ENCODE results near the gene SVBP. TPM values are rescaled to one million over a fixed set of nuclear protein-coding genes. Genes with fewer than 3 reads are reported as not detected.

Gene SVBP
- total and polyA plus RNA-seq, 2 experiments from 2014 or later, result 16.8 to 28.5 TPM

DNA sequence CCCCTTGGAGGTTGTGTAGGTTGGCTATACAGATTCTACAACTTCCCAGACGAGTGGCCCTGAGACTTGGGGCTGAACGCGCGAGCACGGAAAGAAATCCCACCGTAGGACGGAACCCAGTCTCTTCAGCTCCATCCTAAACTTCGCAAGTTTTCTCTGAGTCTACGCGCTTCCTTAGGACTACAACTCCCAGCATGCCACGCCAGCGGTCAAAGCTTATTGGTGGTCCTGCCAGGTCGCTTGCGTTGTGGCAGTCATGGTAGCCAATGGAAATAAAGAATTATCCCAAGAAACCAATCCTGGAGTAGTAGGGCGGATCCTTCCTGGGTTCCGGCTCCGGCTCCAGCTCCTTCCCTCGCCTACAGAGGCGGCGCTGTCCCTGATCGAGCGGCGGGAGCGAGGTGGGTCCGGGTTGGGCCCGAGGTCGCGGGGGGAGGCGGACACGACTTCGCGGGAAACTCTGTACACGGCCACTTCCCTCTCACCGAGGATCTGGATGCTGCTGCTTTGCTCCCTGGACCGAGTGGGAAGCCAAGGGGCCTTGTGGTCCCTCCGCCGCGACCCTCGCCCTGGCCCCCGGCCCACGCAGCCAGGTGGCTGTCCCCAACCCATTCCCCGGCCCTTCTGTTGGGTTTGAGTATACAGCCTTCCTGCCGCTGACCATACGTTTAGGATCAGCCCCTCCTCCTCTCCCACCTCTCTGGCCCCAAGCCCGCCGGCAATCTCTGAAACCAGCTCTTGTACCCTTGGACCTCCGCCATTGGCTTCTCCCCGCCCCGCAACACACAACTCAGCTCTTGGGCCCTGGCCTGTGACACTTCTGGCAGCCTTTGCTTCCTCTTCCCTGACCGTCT, 29.3 kb upstream of the SVBP start, which contains the start of gene ZNF691:
ZNF691 (plus strand) TSS at position 357 of the 854 bp plus-strand sequence. CDS start 3,046 bp downstream, outside the sequence.
- peak within 1 kb of the TSS; percentile 99 for H2AFZ ChIP-seq
- no peaks in the 10 kb centered on the region for H3K9me3 ChIP-seq (ENCODE audit: low read depth)
- in situ Hi-C loops (cut with MboI), result no loop called here
- DNase-seq, result peak; percentile 99
- H4K20me1 ChIP-seq (ENCODE audit: insufficient read depth), result no peaks in the 10 kb centered on the region
- H3K4me1 ChIP-seq (ENCODE audit: insufficient read depth), result peaks cover 22% of the 10 kb centered on the region
- peak within 1 kb of the TSS; percentile 84 for H3K9ac ChIP-seq
- no peaks in the 10 kb centered on the region for H3K27me3 ChIP-seq (replicated peaks; ENCODE audit: insufficient read depth)
- H3F3A ChIP-seq (ENCODE audit: insufficient read depth), result peaks cover 17% of the 10 kb centered on the region
- peaks cover 20% of the 10 kb centered on the region for H3K79me2 ChIP-seq (ENCODE audit: insufficient read depth)
- H3K9me2 ChIP-seq (ENCODE audit: insufficient read depth), result no peaks in the 10 kb centered on the region
- TF ChIP-seq EZH2phosphoT487 (IDR thresholded peaks at IDR 0.05; ENCODE audit: insufficient read depth, low read depth) (no peak), EZH2 (IDR thresholded peaks at IDR 0.05; ENCODE audit: insufficient read depth, poor library complexity, severe bottlenecking) (no peak)
- peak within 1 kb of the TSS; percentile 99 for H3K4me2 ChIP-seq (ENCODE audit: unreplicated experiment)
- WGBS, 2 experiments (ENCODE audit: low coverage in 1 of 2, low lambda C conversion rate in 2 of 2, missing lambda C conversion rate in 2 of 2), result 2% methylated on average over 40 to 42 of the region's 50 CpGs
- no peak within 1 kb of the TSS for H3K27ac ChIP-seq
- H3K4me3 ChIP-seq, result peak within 1 kb of the TSS; percentile 87
- H3K36me3 ChIP-seq (ENCODE audit: low read depth), result peaks cover 4% of the 10 kb centered on the region

DNA sequence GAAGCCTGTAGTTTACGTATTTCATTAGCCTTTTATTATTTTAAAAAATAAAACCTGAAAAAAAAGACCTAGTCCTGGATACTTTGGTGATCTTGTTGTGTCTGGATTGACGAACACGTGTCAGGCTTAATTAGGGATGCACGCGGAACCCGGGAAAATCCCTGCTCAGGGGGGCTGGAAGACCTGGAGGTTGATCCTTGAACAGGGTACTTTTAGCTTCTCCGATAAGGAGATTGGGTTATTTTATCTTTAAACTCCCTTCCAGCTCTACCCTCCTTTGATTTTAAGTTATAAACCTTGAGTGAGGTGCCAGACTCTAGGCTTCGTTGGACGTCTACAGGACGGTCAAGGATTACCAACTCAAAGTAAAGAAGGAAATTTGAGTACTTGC, 28.7 kb upstream of the SVBP start:
- H3K79me2 ChIP-seq (ENCODE audit: insufficient read depth), result peaks cover 20% of the 10 kb centered on the region
- WGBS, 2 experiments (ENCODE audit: low coverage in 1 of 2, low lambda C conversion rate in 2 of 2, missing lambda C conversion rate in 2 of 2), result 4 to 5% methylated on average over 10 of the region's 10 CpGs
- H3K4me1 ChIP-seq (ENCODE audit: insufficient read depth), result peaks cover 22% of the 10 kb centered on the region
- peak overlapping the region; percentile 99 for H3K4me2 ChIP-seq (ENCODE audit: unreplicated experiment)
- H3K9ac ChIP-seq, result peak overlapping the region; percentile 59
- H3F3A ChIP-seq (ENCODE audit: insufficient read depth), result peaks cover 17% of the 10 kb centered on the region
- H4K20me1 ChIP-seq (ENCODE audit: insufficient read depth), result no peaks in the 10 kb centered on the region
- H3K4me3 ChIP-seq, result peak overlapping the region; percentile 87
- no peak overlapping the region for H3K27ac ChIP-seq
- DNase-seq, result no peak
- H3K36me3 ChIP-seq (ENCODE audit: low read depth), result peaks cover 9% of the 10 kb centered on the region
- no peaks in the 10 kb centered on the region for H3K9me2 ChIP-seq (ENCODE audit: insufficient read depth)
- H3K27me3 ChIP-seq (replicated peaks; ENCODE audit: insufficient read depth), result no peaks in the 10 kb centered on the region
- no peaks in the 10 kb centered on the region for H3K9me3 ChIP-seq (ENCODE audit: low read depth)
- H2AFZ ChIP-seq, result peak overlapping the region; percentile 99
- no peak for TF ChIP-seq EZH2 (IDR thresholded peaks at IDR 0.05; ENCODE audit: insufficient read depth, poor library complexity, severe bottlenecking)
- TF ChIP-seq EZH2phosphoT487 (IDR thresholded peaks at IDR 0.05; ENCODE audit: insufficient read depth, low read depth), result no peak
- in situ Hi-C loops (cut with MboI), result no loop called here

DNA sequence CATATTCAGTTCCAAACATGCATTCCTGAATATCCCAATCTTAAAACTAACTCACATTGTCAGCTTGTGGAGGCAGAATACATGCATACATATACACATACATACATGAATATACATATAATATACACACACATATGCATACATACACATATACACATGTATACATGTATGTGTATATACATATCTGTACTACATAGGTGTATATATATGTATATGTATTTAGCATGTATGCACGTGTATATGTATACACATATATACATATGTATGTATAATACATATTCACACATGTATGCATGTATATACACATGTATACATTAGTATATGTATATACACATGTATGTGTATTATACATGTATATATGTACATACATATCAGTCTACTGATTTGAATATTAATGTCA, 28.0 kb upstream of the SVBP start:
- Histone ChIP-seq H3K79me2 (ENCODE audit: insufficient read depth) (peaks cover 20% of the 10 kb centered on the region), H3K4me3 (no peak overlapping the region), H3K4me2 (ENCODE audit: unreplicated experiment) (peak overlapping the region; percentile 99), H3F3A (ENCODE audit: insufficient read depth) (peaks cover 17% of the 10 kb centered on the region), H3K36me3 (ENCODE audit: low read depth) (peaks cover 9% of the 10 kb centered on the region; the same call in 1 of the 2 replicates), H2AFZ (no peak overlapping the region), H3K27me3 (replicated peaks; ENCODE audit: insufficient read depth) (no peaks in the 10 kb centered on the region), H3K9me2 (ENCODE audit: insufficient read depth) (no peaks in the 10 kb centered on the region), H4K20me1 (ENCODE audit: insufficient read depth) (no peaks in the 10 kb centered on the region), H3K9ac (no peak overlapping the region), H3K27ac (peak overlapping the region; percentile 45), H3K9me3 (ENCODE audit: low read depth) (no peaks in the 10 kb centered on the region), H3K4me1 (ENCODE audit: insufficient read depth) (peaks cover 22% of the 10 kb centered on the region)
- no peak for TF ChIP-seq EZH2 (IDR thresholded peaks at IDR 0.05; ENCODE audit: insufficient read depth, poor library complexity, severe bottlenecking)
- no peak for TF ChIP-seq EZH2phosphoT487 (IDR thresholded peaks at IDR 0.05; ENCODE audit: insufficient read depth, low read depth)
- 91 to 100% methylated on average over 1 of the region's 1 CpG for WGBS, 2 experiments (ENCODE audit: low coverage in 1 of 2, low lambda C conversion rate in 2 of 2, missing lambda C conversion rate in 2 of 2)
- DNase-seq, result no peak
- in situ Hi-C loops (cut with MboI), result no loop called here

- peaks cover 22% of the 10 kb centered on the region for H3K4me1 ChIP-seq (ENCODE audit: insufficient read depth)
- H3K36me3 ChIP-seq (ENCODE audit: low read depth), result peaks cover 9% of the 10 kb centered on the region; the same call in 1 of the 2 replicates
- WGBS, 2 experiments (ENCODE audit: low coverage in 1 of 2, low lambda C conversion rate in 2 of 2, missing lambda C conversion rate in 2 of 2), result 88% methylated on average over 4 of the region's 4 CpGs
- no peaks in the 10 kb centered on the region for H3K27me3 ChIP-seq (replicated peaks; ENCODE audit: insufficient read depth)
- no peak overlapping the region for H2AFZ ChIP-seq
- H3K9ac ChIP-seq, result no peak overlapping the region
- H3K27ac ChIP-seq, result peak overlapping the region; percentile 45
- H3K4me3 ChIP-seq, result no peak overlapping the region
- H3K4me2 ChIP-seq (ENCODE audit: unreplicated experiment), result no peak overlapping the region
- H3K9me2 ChIP-seq (ENCODE audit: insufficient read depth), result no peaks in the 10 kb centered on the region
- H3K9me3 ChIP-seq (ENCODE audit: low read depth), result no peaks in the 10 kb centered on the region
- H3K79me2 ChIP-seq (ENCODE audit: insufficient read depth), result peaks cover 20% of the 10 kb centered on the region
- H3F3A ChIP-seq (ENCODE audit: insufficient read depth), result peaks cover 17% of the 10 kb centered on the region
- peak; percentile 70 for DNase-seq
- TF ChIP-seq EZH2phosphoT487 (IDR thresholded peaks at IDR 0.05; ENCODE audit: insufficient read depth, low read depth), result no peak
- no peaks in the 10 kb centered on the region for H4K20me1 ChIP-seq (ENCODE audit: insufficient read depth)
- in situ Hi-C loops (cut with MboI), result no loop called here
Measured at GRCh38 chr1:42844592-42845140, 27.5 kb upstream of the SVBP start.
